ENCODE measurements around the gene CIAO2B.

DNA sequence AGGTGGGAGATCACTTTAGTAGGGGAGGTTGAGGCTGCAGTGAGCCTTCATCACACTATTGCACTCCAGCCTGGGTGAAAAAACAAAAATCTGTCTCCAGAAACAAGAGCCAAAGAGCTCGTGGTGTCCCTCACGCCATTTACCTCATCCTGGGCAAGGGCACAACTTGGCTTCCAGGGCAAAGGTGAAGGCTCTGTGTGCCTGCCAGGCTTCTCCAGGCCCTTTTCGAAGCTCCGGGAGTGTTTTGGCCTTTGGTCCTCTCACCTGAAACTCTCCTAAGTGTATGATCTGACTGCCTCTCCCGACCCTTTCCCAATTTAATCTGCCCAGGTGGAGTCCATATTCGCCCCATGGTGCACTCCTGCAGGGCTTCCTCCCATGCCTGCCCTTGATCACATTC lies 15.3 kb upstream of the CIAO2B start:
- TF ChIP-seq FOXA1 (IDR thresholded peaks at IDR 0.05) (no peak), JUND (IDR thresholded peaks at IDR 0.05) (peak in 1 of 2 donors; percentile 40), MAX (IDR thresholded peaks at IDR 0.05) (no peak), EGR1 (IDR thresholded peaks at IDR 0.05; ENCODE audit: low read depth in 2 of 2) (no peak), YY1 (IDR thresholded peaks at IDR 0.05) (peak; percentile 58), RAD21 (IDR thresholded peaks at IDR 0.05) (no peak)
- TF ChIP-seq, protein P1, sequence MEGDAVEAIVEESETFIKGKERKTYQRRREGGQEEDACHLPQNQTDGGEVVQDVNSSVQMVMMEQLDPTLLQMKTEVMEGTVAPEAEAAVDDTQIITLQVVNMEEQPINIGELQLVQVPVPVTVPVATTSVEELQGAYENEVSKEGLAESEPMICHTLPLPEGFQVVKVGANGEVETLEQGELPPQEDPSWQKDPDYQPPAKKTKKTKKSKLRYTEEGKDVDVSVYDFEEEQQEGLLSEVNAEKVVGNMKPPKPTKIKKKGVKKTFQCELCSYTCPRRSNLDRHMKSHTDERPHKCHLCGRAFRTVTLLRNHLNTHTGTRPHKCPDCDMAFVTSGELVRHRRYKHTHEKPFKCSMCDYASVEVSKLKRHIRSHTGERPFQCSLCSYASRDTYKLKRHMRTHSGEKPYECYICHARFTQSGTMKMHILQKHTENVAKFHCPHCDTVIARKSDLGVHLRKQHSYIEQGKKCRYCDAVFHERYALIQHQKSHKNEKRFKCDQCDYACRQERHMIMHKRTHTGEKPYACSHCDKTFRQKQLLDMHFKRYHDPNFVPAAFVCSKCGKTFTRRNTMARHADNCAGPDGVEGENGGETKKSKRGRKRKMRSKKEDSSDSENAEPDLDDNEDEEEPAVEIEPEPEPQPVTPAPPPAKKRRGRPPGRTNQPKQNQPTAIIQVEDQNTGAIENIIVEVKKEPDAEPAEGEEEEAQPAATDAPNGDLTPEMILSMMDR (IDR thresholded peaks at IDR 0.05; ENCODE audit: low read depth, low read length, missing input control), result no peak
- TF ChIP-seq, protein P2, sequence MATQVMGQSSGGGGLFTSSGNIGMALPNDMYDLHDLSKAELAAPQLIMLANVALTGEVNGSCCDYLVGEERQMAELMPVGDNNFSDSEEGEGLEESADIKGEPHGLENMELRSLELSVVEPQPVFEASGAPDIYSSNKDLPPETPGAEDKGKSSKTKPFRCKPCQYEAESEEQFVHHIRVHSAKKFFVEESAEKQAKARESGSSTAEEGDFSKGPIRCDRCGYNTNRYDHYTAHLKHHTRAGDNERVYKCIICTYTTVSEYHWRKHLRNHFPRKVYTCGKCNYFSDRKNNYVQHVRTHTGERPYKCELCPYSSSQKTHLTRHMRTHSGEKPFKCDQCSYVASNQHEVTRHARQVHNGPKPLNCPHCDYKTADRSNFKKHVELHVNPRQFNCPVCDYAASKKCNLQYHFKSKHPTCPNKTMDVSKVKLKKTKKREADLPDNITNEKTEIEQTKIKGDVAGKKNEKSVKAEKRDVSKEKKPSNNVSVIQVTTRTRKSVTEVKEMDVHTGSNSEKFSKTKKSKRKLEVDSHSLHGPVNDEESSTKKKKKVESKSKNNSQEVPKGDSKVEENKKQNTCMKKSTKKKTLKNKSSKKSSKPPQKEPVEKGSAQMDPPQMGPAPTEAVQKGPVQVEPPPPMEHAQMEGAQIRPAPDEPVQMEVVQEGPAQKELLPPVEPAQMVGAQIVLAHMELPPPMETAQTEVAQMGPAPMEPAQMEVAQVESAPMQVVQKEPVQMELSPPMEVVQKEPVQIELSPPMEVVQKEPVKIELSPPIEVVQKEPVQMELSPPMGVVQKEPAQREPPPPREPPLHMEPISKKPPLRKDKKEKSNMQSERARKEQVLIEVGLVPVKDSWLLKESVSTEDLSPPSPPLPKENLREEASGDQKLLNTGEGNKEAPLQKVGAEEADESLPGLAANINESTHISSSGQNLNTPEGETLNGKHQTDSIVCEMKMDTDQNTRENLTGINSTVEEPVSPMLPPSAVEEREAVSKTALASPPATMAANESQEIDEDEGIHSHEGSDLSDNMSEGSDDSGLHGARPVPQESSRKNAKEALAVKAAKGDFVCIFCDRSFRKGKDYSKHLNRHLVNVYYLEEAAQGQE (IDR thresholded peaks at IDR 0.05), result no peak

Data from liver (tissue), 3 donors.